Measurements from ENCODE around the gene SIPA1L2.
"Not testable (repeated sequence)": the region's sequence is repeated elsewhere in the genome, so short reads cannot be mapped to it uniquely, and the experiment has no call there.

The SIPA1L2 gene

DNA sequence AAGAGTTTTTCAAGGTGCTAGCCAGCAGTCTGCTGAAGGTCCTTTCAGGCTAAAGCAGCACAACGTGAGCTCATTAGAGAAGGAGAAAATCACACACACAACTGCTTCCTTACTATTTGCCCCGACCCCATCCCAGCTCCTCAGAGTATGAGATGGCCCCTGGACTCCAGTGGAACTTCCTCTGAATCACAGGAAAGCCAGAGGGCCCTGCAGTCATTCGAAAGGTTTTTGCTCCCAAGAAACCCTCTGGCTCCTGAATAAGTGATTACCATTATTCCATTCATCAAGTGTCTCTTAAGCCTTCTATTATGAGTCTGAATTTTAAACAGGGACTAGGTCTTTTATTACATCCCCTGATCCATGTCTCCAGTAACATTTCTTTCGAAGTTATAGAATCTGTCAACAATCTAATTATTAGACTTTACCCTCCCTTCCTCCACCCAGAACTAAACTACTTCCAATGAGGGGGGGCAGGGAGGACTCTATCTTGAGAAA lies 14.6 kb downstream of the SIPA1L2 start:
- DNase-seq (ENCODE audit: low spot score): no peak

- DNase-seq (ENCODE audit: low spot score): no peak
Observed at GRCh38 chr1:232614811-232615210, 15.1 kb downstream of the SIPA1L2 start.

GRCh38 chr1:232613752-232614381 lies 16.1 kb downstream of the SIPA1L2 start:
- DNase-seq (ENCODE audit: low spot score): no peak

GRCh38 chr1:232612836-232613235 lies 17.1 kb downstream of the SIPA1L2 start:
- not testable (repeated sequence) for DNase-seq (ENCODE audit: low spot score)

- DNase-seq (ENCODE audit: low spot score): no peak
Observed at GRCh38 chr1:232611834-232612233, 18.1 kb downstream of the SIPA1L2 start.

- not testable (repeated sequence) for DNase-seq (ENCODE audit: low spot score)
Observed at GRCh38 chr1:232610902-232611745, 18.8 kb downstream of the SIPA1L2 start.

- DNase-seq (ENCODE audit: low spot score): no peak
Observed at GRCh38 chr1:232610192-232610901, 19.6 kb downstream of the SIPA1L2 start.

DNA sequence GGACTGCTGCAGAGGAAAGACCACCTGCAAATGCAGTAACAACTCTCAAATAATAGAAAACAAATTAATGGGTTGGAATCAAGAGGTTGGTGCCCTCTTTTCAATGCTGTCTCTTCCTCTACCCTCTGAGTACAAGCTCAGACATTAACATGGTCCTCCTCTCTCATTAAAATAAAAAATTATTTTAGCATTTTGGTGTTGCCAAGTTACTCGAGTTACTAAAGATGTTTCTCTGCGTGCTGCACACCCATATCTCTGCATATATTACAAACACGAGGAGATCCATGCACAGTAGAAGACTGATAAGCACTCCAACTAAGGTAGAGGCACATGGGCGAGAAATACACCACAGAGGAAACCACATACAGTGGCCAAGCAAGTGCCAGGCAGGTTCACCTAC lies 21.5 kb downstream of the SIPA1L2 start:
- no peak for DNase-seq (ENCODE audit: low spot score)

DNA sequence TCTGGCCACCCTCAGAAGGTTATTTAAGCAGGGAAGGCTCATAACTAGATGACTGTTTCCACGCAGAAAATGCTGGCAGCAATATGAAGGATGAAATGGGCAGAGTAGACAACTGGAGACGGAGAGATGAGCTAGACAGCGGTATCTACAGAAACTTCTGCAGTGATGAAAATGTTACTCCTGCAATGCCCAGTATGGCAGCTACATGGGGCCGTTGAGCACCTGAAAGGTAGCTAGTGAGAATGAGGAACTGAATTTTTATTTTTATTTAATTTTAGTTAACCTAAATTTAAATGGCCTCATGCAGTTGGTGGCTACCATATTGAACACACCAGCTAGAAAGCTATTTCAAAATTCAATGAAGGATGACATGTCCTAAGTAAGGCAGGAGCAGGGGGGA lies 27.3 kb downstream of the SIPA1L2 start:
- no peak for DNase-seq (ENCODE audit: low spot score)

GRCh38 chr1:232600424-232601258 lies 29.3 kb downstream of the SIPA1L2 start:
- no peak for DNase-seq (ENCODE audit: low spot score)

DNA sequence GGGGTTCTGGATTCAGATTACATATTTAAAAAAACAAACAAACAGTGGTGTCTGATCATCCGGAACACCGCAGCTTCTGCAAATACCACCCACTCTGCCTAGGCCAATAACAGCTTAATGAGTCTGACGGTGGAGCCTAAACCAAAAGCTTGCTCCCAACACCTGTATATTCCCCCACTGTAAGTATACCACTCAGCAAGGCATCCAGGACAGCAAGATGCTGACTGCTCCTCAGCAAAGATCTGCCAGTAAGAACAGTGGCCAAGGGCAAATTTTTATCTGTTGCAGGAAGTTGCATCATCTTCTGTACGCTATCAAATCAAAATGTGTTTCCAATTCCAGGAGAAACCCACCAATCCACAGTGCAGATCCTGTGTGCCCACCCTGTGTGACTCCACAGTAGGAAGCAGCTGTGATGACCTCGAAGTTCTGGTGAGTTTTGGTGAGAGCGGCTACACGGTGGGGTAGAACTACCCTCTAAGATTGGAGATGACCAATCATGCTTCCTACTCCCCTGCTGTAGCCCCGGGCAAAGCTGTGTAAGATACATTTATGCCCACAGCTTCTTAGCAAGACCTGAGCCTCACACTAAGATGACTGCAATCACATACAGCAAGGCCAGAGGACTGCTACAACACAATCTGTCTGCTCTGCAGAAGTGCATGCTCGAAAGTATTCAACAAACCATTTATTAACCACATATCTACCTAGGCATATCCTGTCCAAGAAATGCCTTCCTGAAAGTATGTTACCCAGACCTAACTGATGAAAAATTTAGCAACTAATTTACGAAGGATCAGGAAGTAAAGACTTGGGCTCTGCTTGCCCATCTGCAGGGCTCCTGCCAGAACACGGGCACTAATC lies 30.5 kb downstream of the SIPA1L2 start:
- no peak for DNase-seq (ENCODE audit: low spot score)

GRCh38 chr1:232598837-232599177 lies 31.1 kb downstream of the SIPA1L2 start:
- no peak for DNase-seq (ENCODE audit: low spot score)

DNA sequence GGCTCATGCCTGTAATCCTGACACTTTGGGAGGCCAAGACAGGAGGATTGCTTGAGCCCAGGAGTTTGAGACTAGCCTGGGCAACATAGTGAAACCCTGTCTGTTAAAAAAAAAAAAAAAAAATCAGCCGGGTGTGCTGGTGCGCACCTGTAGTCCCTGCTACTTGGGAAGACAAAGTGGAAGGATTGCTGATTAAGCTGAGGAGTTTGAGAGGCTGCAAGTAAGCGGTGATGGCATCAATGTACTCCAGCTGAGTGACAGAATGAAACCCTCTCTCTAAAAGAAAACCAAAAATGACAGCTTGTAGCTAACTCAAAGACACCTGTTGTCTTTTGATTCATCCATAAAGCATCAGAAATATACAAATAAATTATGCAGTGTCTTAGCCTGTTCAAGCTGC lies 31.8 kb downstream of the SIPA1L2 start:
- no peak for DNase-seq (ENCODE audit: low spot score)

GRCh38 chr1:232597721-232598120 lies 32.2 kb downstream of the SIPA1L2 start:
- DNase-seq (ENCODE audit: low spot score): no peak

DNA sequence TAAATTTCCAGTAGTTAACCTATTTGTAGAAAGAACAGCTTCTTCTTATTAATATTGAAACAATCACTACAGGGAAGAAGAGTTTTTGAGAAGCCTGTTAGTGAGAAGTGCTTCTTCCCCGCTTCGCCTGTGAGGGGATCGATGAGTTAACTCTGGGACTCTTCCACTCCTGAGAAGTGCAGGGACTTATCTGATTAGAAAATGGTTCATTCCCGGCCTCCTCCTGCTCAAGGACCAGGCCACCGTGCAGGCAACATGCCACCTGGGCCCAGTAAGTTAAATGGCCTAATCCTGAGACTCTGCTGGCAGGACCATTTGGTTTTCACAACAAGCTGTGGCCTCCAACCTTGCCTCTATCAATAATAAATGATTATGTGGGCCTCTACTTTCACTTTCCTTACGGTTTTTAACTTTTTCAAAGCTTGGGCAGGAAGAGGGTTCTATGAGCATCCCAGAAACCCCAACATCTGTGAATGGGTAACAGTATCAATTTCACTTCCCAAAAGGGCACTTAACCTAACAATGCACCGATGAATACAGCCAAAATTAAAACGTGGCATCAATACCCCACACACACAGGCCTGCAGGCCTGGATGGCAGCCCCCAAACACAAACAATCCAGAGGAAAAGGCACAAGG lies 33.1 kb downstream of the SIPA1L2 start:
- DNase-seq (ENCODE audit: low spot score): no peak

- DNase-seq (ENCODE audit: low spot score): no peak
Observed at GRCh38 chr1:232594768-232595698, 34.9 kb downstream of the SIPA1L2 start.

DNA sequence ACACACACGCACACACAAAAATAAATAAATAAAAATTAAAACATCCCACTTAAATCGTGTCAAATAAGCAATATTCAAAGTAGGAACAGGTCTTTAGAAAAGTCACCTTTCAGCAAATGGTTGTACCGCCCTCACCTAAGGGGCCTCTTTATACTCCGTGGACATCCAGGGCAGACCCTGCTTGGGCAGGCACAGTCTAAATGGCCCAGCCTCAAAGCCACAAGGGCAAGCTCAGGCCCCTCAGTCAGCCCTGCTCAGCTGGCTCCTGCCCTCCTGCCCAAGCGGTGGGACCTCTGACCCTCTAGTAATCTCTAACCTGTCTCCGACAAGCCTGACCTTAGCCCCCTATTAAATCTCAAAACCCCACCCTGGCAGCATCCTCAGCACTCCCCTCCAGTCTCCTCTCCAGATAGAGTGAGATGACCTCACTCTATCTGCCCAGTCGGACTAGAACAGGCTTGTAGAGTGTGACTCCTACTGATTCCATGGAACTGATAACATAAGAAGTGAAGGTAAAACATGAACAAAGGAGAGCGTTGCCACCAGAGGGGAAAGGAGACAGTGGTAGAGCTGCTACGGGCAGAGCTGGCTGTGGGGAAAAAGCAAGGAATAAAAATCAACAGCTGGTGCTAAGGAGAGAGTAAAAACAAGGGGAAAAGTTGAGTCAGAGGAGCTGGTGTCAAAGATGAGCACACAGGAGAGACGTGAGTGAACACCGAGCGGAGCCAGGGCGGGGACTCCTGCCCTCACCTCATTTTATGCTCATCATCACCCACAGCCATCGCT lies 36.0 kb downstream of the SIPA1L2 start:
- no peak for DNase-seq (ENCODE audit: low spot score)

- no peak for DNase-seq (ENCODE audit: low spot score)
Observed at GRCh38 chr1:232591344-232591743, 38.6 kb downstream of the SIPA1L2 start.

GRCh38 chr1:232590744-232591082 lies 39.2 kb downstream of the SIPA1L2 start:
- no peak for DNase-seq (ENCODE audit: low spot score)
